Measurements from ENCODE around the gene NCAPD3.

NCAPD3 gene

DNA sequence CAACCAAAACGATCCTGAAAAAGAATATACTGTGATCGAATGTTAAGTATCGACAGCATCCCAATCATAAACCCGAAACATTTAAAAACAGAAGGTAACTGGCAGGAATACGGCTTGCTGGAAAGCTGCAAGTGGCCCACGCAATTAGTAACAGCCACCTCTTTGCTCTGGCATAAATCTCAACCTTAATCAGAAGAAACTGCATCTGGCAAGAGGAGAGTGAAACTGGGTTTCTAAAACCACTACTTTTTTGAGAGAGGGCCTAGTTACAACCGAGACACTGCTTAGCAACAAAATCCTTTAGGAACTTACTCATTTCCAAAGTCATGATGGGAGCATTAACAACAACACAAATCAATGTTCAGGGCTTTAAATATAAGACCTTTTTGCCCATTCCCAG, 7.9 kb downstream of the NCAPD3 start:
- peaks cover 3% of the 10 kb centered on the region for H3K79me1 ChIP-seq (ENCODE audit: low read depth, low read length)
- no peak overlapping the region for H3K27ac ChIP-seq (replicated peaks; ENCODE audit: low read length)
- H2BK120ac ChIP-seq (ENCODE audit: low read depth, low read length): no peak overlapping the region
- H4K8ac ChIP-seq (ENCODE audit: low read depth, low read length): no peak overlapping the region
- H2AK5ac ChIP-seq (ENCODE audit: low read depth, low read length): no peak overlapping the region
- peaks cover 7 to 99% of the 10 kb centered on the region in 2 donors for H3K36me3 ChIP-seq (replicated peaks in 1 of 2; ENCODE audit: control insufficient read depth in 2 of 2, insufficient read depth in 2 of 2, low read length in 2 of 2)
- H3K4me3 ChIP-seq (ENCODE audit: low read length in 2 of 2): no peak overlapping the region
- DNase-seq (ENCODE audit: low spot score): no peak
- H2BK5ac ChIP-seq (ENCODE audit: low read length): no peak overlapping the region
- H2AFZ ChIP-seq (ENCODE audit: low read length): no peak overlapping the region
- H3K23ac ChIP-seq (ENCODE audit: low read depth, low read length, poor library complexity): no peak overlapping the region
- no peaks in the 10 kb centered on the region for H3K4me1 ChIP-seq (ENCODE audit: control insufficient read depth in 2 of 2, insufficient read depth in 1 of 2, low read depth in 1 of 2, low read length in 2 of 2)
- H3K4me2 ChIP-seq (ENCODE audit: insufficient read depth, low read length, poor library complexity, severe bottlenecking): no peak overlapping the region
- no peak overlapping the region for H3K14ac ChIP-seq (ENCODE audit: low read length)
- H3K27me3 ChIP-seq (ENCODE audit: control insufficient read depth in 3 of 3, insufficient read depth in 3 of 3, low read depth in 1 of 3, low read length in 3 of 3): no peaks in the 10 kb centered on the region
- H2BK15ac ChIP-seq (ENCODE audit: low read length): no peak overlapping the region
- no peaks in the 10 kb centered on the region for H3K9me3 ChIP-seq (replicated peaks in 1 of 2; ENCODE audit: control insufficient read depth in 2 of 2, insufficient read depth in 1 of 2, low read depth in 1 of 2, low read length in 2 of 2)
- H3K18ac ChIP-seq (ENCODE audit: low read length): no peak overlapping the region
- no CpG with 5 or more reads among the region's 7 CpGs for WGBS, 2 donors (ENCODE audit: extremely low coverage in 2 of 2, insufficient read length in 2 of 2, insufficient replicate concordance in 1 of 2)
- H3K9ac ChIP-seq (ENCODE audit: low read depth, low read length, poor library complexity): no peak overlapping the region
- H3K4ac ChIP-seq (ENCODE audit: low read length): no peak overlapping the region
- H4K91ac ChIP-seq (ENCODE audit: low read depth, low read length, poor library complexity): no peak overlapping the region
- H2BK12ac ChIP-seq (ENCODE audit: low read length): no peak overlapping the region

GRCh38 chr11:134207538-134208239, 16.1 kb downstream of the NCAPD3 start:
- Histone ChIP-seq H3K79me1 (ENCODE audit: low read depth, low read length) (no peaks in the 10 kb centered on the region), H3K27ac (replicated peaks; ENCODE audit: low read length) (no peak overlapping the region), H3K4me3 (ENCODE audit: low read length in 2 of 2) (no peak overlapping the region), H3K4me1 (ENCODE audit: control insufficient read depth in 2 of 2, insufficient read depth in 1 of 2, low read depth in 1 of 2, low read length in 2 of 2) (no peaks in the 10 kb centered on the region), H2AFZ (ENCODE audit: low read length) (no peak overlapping the region), H3K9ac (ENCODE audit: low read depth, low read length, poor library complexity) (no peak overlapping the region), H3K4me2 (ENCODE audit: insufficient read depth, low read length, poor library complexity, severe bottlenecking) (no peak overlapping the region), H3K4ac (ENCODE audit: low read length) (no peak overlapping the region), H3K18ac (ENCODE audit: low read length) (no peak overlapping the region), H3K9me3 (replicated peaks in 1 of 2; ENCODE audit: control insufficient read depth in 2 of 2, insufficient read depth in 1 of 2, low read depth in 1 of 2, low read length in 2 of 2) (no peaks in the 10 kb centered on the region), H2BK120ac (ENCODE audit: low read depth, low read length) (no peak overlapping the region), H3K14ac (ENCODE audit: low read length) (no peak overlapping the region), H3K27me3 (ENCODE audit: control insufficient read depth in 3 of 3, insufficient read depth in 3 of 3, low read depth in 1 of 3, low read length in 3 of 3) (no peaks in the 10 kb centered on the region), H4K91ac (ENCODE audit: low read depth, low read length, poor library complexity) (no peak overlapping the region), H3K36me3 (replicated peaks in 1 of 2; ENCODE audit: control insufficient read depth in 2 of 2, insufficient read depth in 2 of 2, low read length in 2 of 2) (peaks cover 16 to 98% of the 10 kb centered on the region in 2 donors), H2BK5ac (ENCODE audit: low read length) (no peak overlapping the region), H4K8ac (ENCODE audit: low read depth, low read length) (no peak overlapping the region), H2BK12ac (ENCODE audit: low read length) (no peak overlapping the region), H3K23ac (ENCODE audit: low read depth, low read length, poor library complexity) (no peak overlapping the region), H2AK5ac (ENCODE audit: low read depth, low read length) (no peak overlapping the region), H2BK15ac (ENCODE audit: low read length) (no peak overlapping the region)
- whole genome bisulfite sequencing, 2 donors (ENCODE audit: extremely low coverage in 2 of 2, insufficient read length in 2 of 2, insufficient replicate concordance in 1 of 2): no CpG with 5 or more reads among the region's 16 CpGs
- DNase-seq (ENCODE audit: low spot score): no peak

DNA sequence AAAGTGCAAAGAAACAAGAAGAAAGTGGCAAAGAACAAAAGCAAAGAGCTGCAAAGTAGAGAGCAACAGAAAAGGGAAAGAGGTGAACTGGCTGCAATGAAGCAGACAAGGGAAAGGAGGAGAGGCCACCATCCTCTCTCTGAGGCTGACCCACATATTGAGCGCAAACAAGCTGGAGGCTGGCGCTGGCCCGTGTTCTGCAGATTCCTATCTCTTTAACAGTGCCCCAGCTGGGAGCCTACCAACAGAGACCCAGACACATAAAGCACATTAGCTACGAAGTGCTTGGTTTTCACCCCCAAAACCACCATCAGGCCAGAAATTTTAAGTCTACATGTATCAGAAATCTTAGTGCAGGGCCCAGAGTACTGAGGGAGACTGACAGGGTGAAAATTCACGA, 17.6 kb downstream of the NCAPD3 start:
- peaks cover 20 to 99% of the 10 kb centered on the region in 2 donors for H3K36me3 ChIP-seq (replicated peaks in 1 of 2; ENCODE audit: control insufficient read depth in 2 of 2, insufficient read depth in 2 of 2, low read length in 2 of 2)
- no peak overlapping the region for H2AFZ ChIP-seq (ENCODE audit: low read length)

DNA sequence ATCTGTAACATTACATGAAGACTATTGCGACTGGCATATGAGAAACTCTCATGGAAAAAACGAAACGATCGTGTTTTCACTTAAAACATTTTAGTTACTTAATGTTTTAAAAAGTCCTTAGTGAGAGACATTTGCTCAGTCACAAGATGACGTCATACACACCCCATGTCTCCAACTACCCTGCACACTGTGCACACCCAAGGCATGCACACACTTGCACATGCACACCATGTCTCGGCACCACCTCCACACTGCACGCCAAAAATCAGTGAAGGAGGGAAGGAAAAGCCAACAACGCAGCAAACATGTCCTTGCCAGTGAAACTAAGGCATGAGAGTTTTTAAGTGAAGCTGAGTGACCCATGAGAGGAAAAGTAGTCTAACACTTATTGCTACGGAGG, 18.0 kb downstream of the NCAPD3 start:
- Histone ChIP-seq H2AFZ (ENCODE audit: low read length) (no peak overlapping the region), H4K91ac (ENCODE audit: low read depth, low read length, poor library complexity) (no peak overlapping the region), H3K36me3 (replicated peaks in 1 of 2; ENCODE audit: control insufficient read depth in 2 of 2, insufficient read depth in 2 of 2, low read length in 2 of 2) (peaks cover 20 to 99% of the 10 kb centered on the region in 2 donors), H3K79me1 (ENCODE audit: low read depth, low read length) (no peaks in the 10 kb centered on the region), H4K8ac (ENCODE audit: low read depth, low read length) (no peak overlapping the region), H2AK5ac (ENCODE audit: low read depth, low read length) (no peak overlapping the region), H3K4me1 (ENCODE audit: control insufficient read depth in 2 of 2, insufficient read depth in 1 of 2, low read depth in 1 of 2, low read length in 2 of 2) (no peaks in the 10 kb centered on the region), H3K27me3 (ENCODE audit: control insufficient read depth in 3 of 3, insufficient read depth in 3 of 3, low read depth in 1 of 3, low read length in 3 of 3) (no peaks in the 10 kb centered on the region), H2BK5ac (ENCODE audit: low read length) (no peak overlapping the region), H2BK120ac (ENCODE audit: low read depth, low read length) (no peak overlapping the region), H3K9ac (ENCODE audit: low read depth, low read length, poor library complexity) (no peak overlapping the region), H2BK15ac (ENCODE audit: low read length) (no peak overlapping the region), H3K27ac (replicated peaks; ENCODE audit: low read length) (no peak overlapping the region), H3K9me3 (replicated peaks in 1 of 2; ENCODE audit: control insufficient read depth in 2 of 2, insufficient read depth in 1 of 2, low read depth in 1 of 2, low read length in 2 of 2) (no peaks in the 10 kb centered on the region), H3K18ac (ENCODE audit: low read length) (no peak overlapping the region), H2BK12ac (ENCODE audit: low read length) (no peak overlapping the region), H3K4me2 (ENCODE audit: insufficient read depth, low read length, poor library complexity, severe bottlenecking) (no peak overlapping the region), H3K4me3 (ENCODE audit: low read length in 2 of 2) (no peak overlapping the region), H3K4ac (ENCODE audit: low read length) (no peak overlapping the region), H3K23ac (ENCODE audit: low read depth, low read length, poor library complexity) (no peak overlapping the region), H3K14ac (ENCODE audit: low read length) (no peak overlapping the region)
- DNase-seq (ENCODE audit: low spot score): no peak
- WGBS, 2 donors (ENCODE audit: extremely low coverage in 2 of 2, insufficient read length in 2 of 2, insufficient replicate concordance in 1 of 2): no CpG with 5 or more reads among the region's 9 CpGs

More for the DNA sequence above, 17.6 kb downstream of the NCAPD3 start:
- Histone ChIP-seq H2BK120ac (ENCODE audit: low read depth, low read length) (no peak overlapping the region), H4K91ac (ENCODE audit: low read depth, low read length, poor library complexity) (no peak overlapping the region), H3K9me3 (replicated peaks in 1 of 2; ENCODE audit: control insufficient read depth in 2 of 2, insufficient read depth in 1 of 2, low read depth in 1 of 2, low read length in 2 of 2) (no peaks in the 10 kb centered on the region), H3K27me3 (ENCODE audit: control insufficient read depth in 3 of 3, insufficient read depth in 3 of 3, low read depth in 1 of 3, low read length in 3 of 3) (no peaks in the 10 kb centered on the region), H3K4me3 (ENCODE audit: low read length in 2 of 2) (no peak overlapping the region), H2BK5ac (ENCODE audit: low read length) (no peak overlapping the region), H3K79me1 (ENCODE audit: low read depth, low read length) (no peaks in the 10 kb centered on the region), H3K14ac (ENCODE audit: low read length) (no peak overlapping the region), H4K8ac (ENCODE audit: low read depth, low read length) (no peak overlapping the region), H3K18ac (ENCODE audit: low read length) (no peak overlapping the region), H2BK12ac (ENCODE audit: low read length) (no peak overlapping the region), H3K4me2 (ENCODE audit: insufficient read depth, low read length, poor library complexity, severe bottlenecking) (no peak overlapping the region), H3K4me1 (ENCODE audit: control insufficient read depth in 2 of 2, insufficient read depth in 1 of 2, low read depth in 1 of 2, low read length in 2 of 2) (no peaks in the 10 kb centered on the region), H3K9ac (ENCODE audit: low read depth, low read length, poor library complexity) (no peak overlapping the region), H2BK15ac (ENCODE audit: low read length) (no peak overlapping the region), H3K4ac (ENCODE audit: low read length) (no peak overlapping the region), H2AK5ac (ENCODE audit: low read depth, low read length) (no peak overlapping the region), H3K23ac (ENCODE audit: low read depth, low read length, poor library complexity) (no peak overlapping the region), H3K27ac (replicated peaks; ENCODE audit: low read length) (no peak overlapping the region)
- DNase-seq (ENCODE audit: low spot score): no peak
- no CpG with 5 or more reads among the region's 5 CpGs for WGBS, 2 donors (ENCODE audit: extremely low coverage in 2 of 2, insufficient read length in 2 of 2, insufficient replicate concordance in 1 of 2)

Measured in neuronal stem cell (in vitro differentiated cells).